Transverse colon (tissue), 4 donors: Measurements from ENCODE around the gene CRACDL. TPM values are rescaled to one million over a fixed set of nuclear protein-coding genes. Genes with fewer than 3 reads are reported as not detected.

ENCODE experiments used
- DNase-seq: peaks from one replicate; pipeline ENCODE4 v3.0.0-alpha.2; 2019
- H3K27ac ChIP-seq, 4 donors: fragments of 200-600 bp; sonication (generic); 2 replicates each; pipeline ENCODE4 v1.5.1; 2016 to 2018; ENCODE audit warnings: inconsistent platforms in 4 of 4
- H3K27me3 ChIP-seq: fragments of 200-600 bp; sonication (generic); 2 replicates; pipeline ENCODE4 v1.5.1; 2017; ENCODE audit warnings: inconsistent platforms
- H3K36me3 ChIP-seq, 4 donors: fragments of 200-600 bp; sonication (generic); 2 replicates each; pipeline ENCODE4 v1.5.1; 2017 to 2019; ENCODE audit warnings: inconsistent platforms in 4 of 4
- H3K4me1 ChIP-seq, 4 donors: fragments of 200-600 bp; sonication (generic); 2 replicates each; pipeline ENCODE4 v1.5.1; 2017 to 2020; ENCODE audit warnings: inconsistent platforms in 4 of 4
- H3K4me3 ChIP-seq, 4 donors: fragments of 200-600 bp; sonication (generic); 1 replicate in 1 of 4; 2 replicates in 3 of 4; pipeline versions ENCODE4 v1.5.1 to v1.6.1; 2017 to 2019; ENCODE audit warnings: inconsistent platforms in 4 of 4
- H3K9me3 ChIP-seq, 2 donors: fragments of 200-600 bp; sonication (generic); 2 replicates each; pipeline ENCODE4 v1.5.1; 2017 to 2019; ENCODE audit warnings: inconsistent platforms in 2 of 2
- EP300 ChIP-seq: sonication (generic); formaldehyde crosslinking; IDR thresholded peaks from one replicate; pipeline ENCODE4 v1.6.1; 2017; ENCODE audit warnings: antibody characterized with exemption, low read depth
- POLR2A ChIP-seq: fragments of 450-650 bp; IDR thresholded peaks from one replicate; pipeline ENCODE4 v1.6.1; 2016; ENCODE audit warnings: antibody characterized with exemption, mild to moderate bottlenecking, moderate library complexity
- POLR2AphosphoS5 ChIP-seq, 3 donors: sonication (generic); formaldehyde crosslinking; IDR thresholded peaks; one replicate each; pipeline ENCODE4 v1.6.1; 2016; ENCODE audit warnings: antibody characterized with exemption in 3 of 3
- WGBS, 2 donors: methylation state at CpG; one replicate each; pipeline ENCODE4 v1.1.5; 2018; ENCODE audit warnings: low coverage in 1 of 2; 5-methylcytosine and 5-hydroxymethylcytosine counted together
- in situ Hi-C, 4 donors: fragments of 200-750 bp; cut with MboI; loops; one replicate each; pipeline versions ENCODE4 v1.15.0 to v1.15.1; 2017; ENCODE audit warnings: low sequenced_read_pairs in 3 of 4, low pct_ligation_motif_present in 1 of 4, low pct_unique_long_range_greater_than_20kb in 1 of 4
- intact Hi-C: fragments of 100-400 bp; cut with DNase I; formaldehyde crosslinking; loops from one replicate; pipeline ENCODE4 v1.15.1; 2023; ENCODE audit warnings: low total_unique reads
- total RNA-seq, 4 donors: library from RNA; depleted of rRNA; stranded (reverse); fragments of >200 nt; gene quantifications; one replicate each; pipeline ENCODE4 v1.1.0, GENCODE V29; 2016
- TF ChIP-seq, protein P1 (sequence below), 5 experiments: fragments of 200-600 bp in 3 of 5; fragments of 450-650 bp in 2 of 5; sonication (generic) in 3 of 5; IDR thresholded peaks; 1 replicate in 2 of 5; 2 replicates in 3 of 5; pipeline ENCODE4 v1.5.1; 2016 to 2017; ENCODE audit warnings: antibody characterized with exemption in 5 of 5, inconsistent platforms in 3 of 5, mild to moderate bottlenecking in 2 of 5, moderate library complexity in 1 of 5

Gene CRACDL
- total RNA-seq, 4 donors from 2014 or later, result 15.1 to 21.3 (median 16.9) TPM

DNA sequence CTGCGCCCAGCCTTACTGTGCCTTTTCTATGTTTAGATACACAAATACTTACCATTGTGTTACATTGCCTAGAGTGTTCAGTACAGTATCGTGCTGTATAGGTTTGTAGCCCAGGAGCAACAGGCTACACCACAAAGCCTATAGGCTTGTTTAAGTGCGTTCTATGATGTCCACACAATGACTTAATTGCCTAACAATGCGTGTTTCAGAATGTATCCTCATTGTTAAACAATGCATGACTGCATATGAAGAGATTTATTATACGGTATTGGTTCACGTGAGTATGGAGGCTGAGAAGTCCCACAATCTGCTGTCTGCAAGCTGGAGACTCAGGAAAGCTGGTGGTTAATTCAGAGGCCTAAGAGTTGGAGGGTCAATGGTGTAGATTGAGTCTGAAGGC, 158.9 kb downstream of the CRACDL start:
- no peak for DNase-seq
- in situ Hi-C loops, result no loop called here
- H3K36me3 ChIP-seq, result no peaks in the 10 kb centered on the region

DNA sequence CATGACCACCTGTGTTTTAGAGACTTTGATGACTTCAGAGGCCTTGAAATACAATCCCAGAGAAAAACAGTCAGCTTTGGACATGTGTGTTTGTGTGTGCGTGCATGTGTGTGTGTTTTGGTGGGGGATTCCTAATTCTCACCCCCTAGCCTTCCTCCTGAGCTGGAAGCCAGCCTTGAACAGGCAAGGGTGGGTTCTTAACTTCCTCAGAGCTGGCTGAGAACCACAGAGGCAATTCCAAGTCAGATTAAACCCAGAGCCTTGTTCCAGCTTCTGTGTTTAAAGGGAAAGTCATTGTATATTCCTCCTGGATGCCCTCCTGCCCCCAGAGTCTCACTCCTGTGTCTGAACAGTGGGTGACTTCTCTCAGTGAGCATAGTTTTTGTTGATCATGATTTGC, 159.9 kb downstream of the CRACDL start:
- 100% methylated on average over 1 of the region's 1 CpG; no CpG with 5 or more reads in 1 of the 2 donors for WGBS, 2 donors
- H3K27me3 ChIP-seq, result no peaks in the 10 kb centered on the region
- no peak overlapping the region for H3K27ac ChIP-seq
- in situ Hi-C loops, result no loop called here
- H3K36me3 ChIP-seq, result no peaks in the 10 kb centered on the region
- peaks cover 0 to 4% of the 10 kb centered on the region in 2 donors for H3K9me3 ChIP-seq
- H3K4me3 ChIP-seq, result no peak overlapping the region
- TF ChIP-seq, protein P1, sequence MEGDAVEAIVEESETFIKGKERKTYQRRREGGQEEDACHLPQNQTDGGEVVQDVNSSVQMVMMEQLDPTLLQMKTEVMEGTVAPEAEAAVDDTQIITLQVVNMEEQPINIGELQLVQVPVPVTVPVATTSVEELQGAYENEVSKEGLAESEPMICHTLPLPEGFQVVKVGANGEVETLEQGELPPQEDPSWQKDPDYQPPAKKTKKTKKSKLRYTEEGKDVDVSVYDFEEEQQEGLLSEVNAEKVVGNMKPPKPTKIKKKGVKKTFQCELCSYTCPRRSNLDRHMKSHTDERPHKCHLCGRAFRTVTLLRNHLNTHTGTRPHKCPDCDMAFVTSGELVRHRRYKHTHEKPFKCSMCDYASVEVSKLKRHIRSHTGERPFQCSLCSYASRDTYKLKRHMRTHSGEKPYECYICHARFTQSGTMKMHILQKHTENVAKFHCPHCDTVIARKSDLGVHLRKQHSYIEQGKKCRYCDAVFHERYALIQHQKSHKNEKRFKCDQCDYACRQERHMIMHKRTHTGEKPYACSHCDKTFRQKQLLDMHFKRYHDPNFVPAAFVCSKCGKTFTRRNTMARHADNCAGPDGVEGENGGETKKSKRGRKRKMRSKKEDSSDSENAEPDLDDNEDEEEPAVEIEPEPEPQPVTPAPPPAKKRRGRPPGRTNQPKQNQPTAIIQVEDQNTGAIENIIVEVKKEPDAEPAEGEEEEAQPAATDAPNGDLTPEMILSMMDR (IDR thresholded peaks at IDR 0.05), result no peak
- TF ChIP-seq EP300 (no peak), POLR2AphosphoS5 (IDR thresholded peaks at IDR 0.05) (no peak), POLR2A (no peak)
- intact Hi-C loops, result no loop called here
- DNase-seq, result no peak
- no peaks in the 10 kb centered on the region for H3K4me1 ChIP-seq

More for the DNA sequence above, 158.9 kb downstream of the CRACDL start:
- Histone ChIP-seq H3K27ac (no peak overlapping the region), H3K9me3 (peaks cover 3 to 14% of the 10 kb centered on the region in 2 donors), H3K4me1 (no peaks in the 10 kb centered on the region), H3K4me3 (no peak overlapping the region), H3K27me3 (no peaks in the 10 kb centered on the region)
- intact Hi-C loops, result no loop called here
- 95% methylated on average over 4 to 6 of the region's 6 CpGs for WGBS, 2 donors
- TF ChIP-seq POLR2A, result no peak

DNA sequence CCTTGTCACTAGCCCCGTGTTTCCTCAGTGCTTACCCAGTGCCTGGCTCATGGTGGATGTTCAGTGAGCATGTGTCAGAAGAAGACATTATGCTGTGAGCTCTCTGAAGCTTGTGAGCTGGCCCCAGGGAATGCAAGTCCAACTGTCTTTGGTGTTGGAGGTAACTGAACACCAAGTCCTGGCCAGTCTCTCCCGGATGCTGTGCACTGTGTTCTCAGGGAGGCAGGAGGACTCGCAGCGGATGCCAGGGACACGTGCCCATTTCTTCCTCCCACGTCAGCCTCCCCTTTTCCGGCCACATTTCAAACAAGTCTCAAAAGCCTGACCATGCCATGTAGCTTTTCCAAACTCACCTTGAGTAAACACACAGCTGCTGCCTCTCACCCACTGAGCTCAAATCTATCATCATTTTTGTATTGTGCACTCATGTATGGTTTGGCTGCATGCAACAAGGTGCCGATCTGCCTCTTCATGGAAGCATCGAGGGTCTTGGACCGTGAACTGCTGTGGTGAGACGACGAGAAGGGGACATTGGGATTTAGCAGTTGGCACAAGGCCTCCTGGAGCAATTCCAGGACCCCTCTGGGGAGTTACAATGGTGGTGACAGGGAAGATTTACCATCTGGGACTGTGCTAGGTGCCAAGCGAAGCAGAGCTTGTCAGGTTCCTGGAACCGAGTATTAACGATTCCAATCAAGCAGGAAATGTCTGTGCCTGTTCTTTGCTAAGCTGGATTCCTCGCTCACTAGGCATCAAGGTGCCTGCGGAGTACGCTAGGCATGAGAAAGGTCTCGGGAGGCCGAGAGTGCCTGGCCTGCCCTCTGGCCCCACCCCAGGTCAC, 160.7 kb downstream of the CRACDL start:
- Histone ChIP-seq H3K9me3 (no peaks in the 10 kb centered on the region), H3K27ac (no peak overlapping the region), H3K4me3 (no peak overlapping the region), H3K36me3 (no peaks in the 10 kb centered on the region), H3K27me3 (no peaks in the 10 kb centered on the region), H3K4me1 (no peaks in the 10 kb centered on the region)
- TF ChIP-seq, protein P1 (IDR thresholded peaks at IDR 0.05), result no peak
- TF ChIP-seq POLR2AphosphoS5 (IDR thresholded peaks at IDR 0.05) (no peak), EP300 (no peak), POLR2A (no peak)
- WGBS, 2 donors, result 91 to 100% methylated on average over 3 to 20 of the region's 20 CpGs
- in situ Hi-C loops, result no loop called here
- DNase-seq, result no peak
- intact Hi-C loops, result no loop called here

DNA sequence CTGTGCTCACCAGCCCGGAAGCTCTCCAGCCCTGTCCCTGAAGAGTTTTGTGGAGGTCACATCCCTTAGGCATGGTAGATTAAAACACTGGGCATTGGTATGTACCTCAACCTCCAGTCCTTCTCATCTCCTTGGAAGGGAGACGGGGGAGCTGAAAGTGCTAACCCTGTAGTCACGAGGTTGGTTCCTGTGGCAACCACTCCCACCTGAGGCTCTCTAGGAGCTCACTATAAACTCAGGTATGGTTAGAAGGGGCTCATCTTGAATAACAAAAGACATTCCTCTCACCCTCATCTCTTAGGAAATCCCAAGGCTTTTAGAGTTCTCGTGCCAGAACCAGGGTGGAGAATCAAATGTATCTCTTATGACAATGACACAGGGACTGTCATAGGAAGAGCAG, 162.1 kb downstream of the CRACDL start:
- 96% methylated on average over 4 of the region's 4 CpGs; no CpG with 5 or more reads in 1 of the 2 donors for whole genome bisulfite sequencing, 2 donors
- Histone ChIP-seq H3K36me3 (no peaks in the 10 kb centered on the region), H3K9me3 (no peaks in the 10 kb centered on the region), H3K27ac (no peak overlapping the region), H3K4me3 (no peak overlapping the region), H3K4me1 (peaks cover 0 to 4% (median 0%) of the 10 kb centered on the region in 4 donors), H3K27me3 (no peaks in the 10 kb centered on the region)
- TF ChIP-seq POLR2A, result no peak
- TF ChIP-seq, protein P1 (IDR thresholded peaks at IDR 0.05), result no peak
- TF ChIP-seq POLR2AphosphoS5 (IDR thresholded peaks at IDR 0.05), result no peak
- no peak for TF ChIP-seq EP300
- in situ Hi-C loops, result no loop called here
- intact Hi-C loops, result no loop called here
- no peak for DNase-seq
